ENCODE results near the gene EHF. TPM values are rescaled to one million over a fixed set of nuclear protein-coding genes. Genes with fewer than 3 reads are reported as not detected.

EHF gene
- total and polyA plus RNA-seq, 12 donors = 0.11 to 6.8 (median 0.76) TPM

DNA sequence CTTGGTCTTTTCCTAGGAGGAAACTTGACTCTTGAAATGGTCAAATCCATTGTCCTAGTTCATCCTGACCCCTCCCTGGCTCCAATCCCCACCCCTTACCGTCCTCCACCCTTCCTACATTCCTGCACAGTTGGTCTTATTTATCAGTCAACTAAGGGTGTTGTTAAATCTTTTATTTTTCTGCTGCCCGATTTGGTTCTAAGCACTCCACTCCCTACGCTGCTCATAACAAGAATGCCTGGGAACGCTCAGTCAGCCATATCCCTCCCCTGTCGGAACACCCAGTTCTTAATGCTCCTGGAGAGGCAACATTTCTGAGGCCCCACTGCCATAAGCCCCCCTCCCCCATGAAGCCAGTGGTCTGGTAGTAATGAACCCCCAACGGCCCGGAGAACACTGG, 9.7 kb downstream of the EHF start:
- intact Hi-C loops (cut with DNase I) = no loop called here
- Histone ChIP-seq H3K27me3 (no peaks in the 10 kb centered on the region), H3K4me3 (no peak overlapping the region), H3K9me3 (replicated peaks in 1 of 3) (no peaks in the 10 kb centered on the region), H3K27ac (no peak overlapping the region), H3K36me3 (replicated peaks in 1 of 2) (no peaks in the 10 kb centered on the region), H3K4me1 (replicated peaks in 1 of 2) (peaks cover 22 to 28% of the 10 kb centered on the region in 2 donors)
- TF ChIP-seq POLR2A (IDR thresholded peaks at IDR 0.05) = no peak
- TF ChIP-seq, protein P1, sequence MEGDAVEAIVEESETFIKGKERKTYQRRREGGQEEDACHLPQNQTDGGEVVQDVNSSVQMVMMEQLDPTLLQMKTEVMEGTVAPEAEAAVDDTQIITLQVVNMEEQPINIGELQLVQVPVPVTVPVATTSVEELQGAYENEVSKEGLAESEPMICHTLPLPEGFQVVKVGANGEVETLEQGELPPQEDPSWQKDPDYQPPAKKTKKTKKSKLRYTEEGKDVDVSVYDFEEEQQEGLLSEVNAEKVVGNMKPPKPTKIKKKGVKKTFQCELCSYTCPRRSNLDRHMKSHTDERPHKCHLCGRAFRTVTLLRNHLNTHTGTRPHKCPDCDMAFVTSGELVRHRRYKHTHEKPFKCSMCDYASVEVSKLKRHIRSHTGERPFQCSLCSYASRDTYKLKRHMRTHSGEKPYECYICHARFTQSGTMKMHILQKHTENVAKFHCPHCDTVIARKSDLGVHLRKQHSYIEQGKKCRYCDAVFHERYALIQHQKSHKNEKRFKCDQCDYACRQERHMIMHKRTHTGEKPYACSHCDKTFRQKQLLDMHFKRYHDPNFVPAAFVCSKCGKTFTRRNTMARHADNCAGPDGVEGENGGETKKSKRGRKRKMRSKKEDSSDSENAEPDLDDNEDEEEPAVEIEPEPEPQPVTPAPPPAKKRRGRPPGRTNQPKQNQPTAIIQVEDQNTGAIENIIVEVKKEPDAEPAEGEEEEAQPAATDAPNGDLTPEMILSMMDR (IDR thresholded peaks at IDR 0.05) = no peak
- no peak for DNase-seq
- 82 to 88% (median 87%) methylated on average over 7 of the region's 7 CpGs for WGBS, 4 donors

DNA sequence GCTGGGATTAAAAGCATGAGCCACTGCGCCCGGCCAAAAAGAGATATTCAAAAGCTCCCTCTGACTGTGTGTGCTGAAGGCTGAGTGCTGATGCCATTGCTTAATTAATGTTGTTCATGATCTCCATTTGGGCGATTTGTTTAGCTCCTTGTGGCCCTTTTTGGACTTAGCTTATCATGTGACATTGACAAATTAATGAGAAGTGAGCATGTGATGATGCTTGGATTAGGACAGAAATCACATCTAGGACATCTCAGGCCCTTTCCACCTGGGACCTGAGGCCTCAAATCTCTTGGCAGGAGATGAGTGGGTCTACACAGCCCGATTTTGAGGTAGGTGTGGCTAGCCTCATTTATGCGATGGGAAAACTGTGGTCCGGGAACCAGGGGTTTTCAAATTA, 10.4 kb downstream of the EHF start:
- Histone ChIP-seq H3K27me3 (no peaks in the 10 kb centered on the region), H3K4me3 (no peak overlapping the region), H3K4me1 (replicated peaks in 1 of 2) (peaks cover 22 to 28% of the 10 kb centered on the region in 2 donors), H3K9me3 (replicated peaks in 1 of 3) (no peaks in the 10 kb centered on the region), H3K36me3 (replicated peaks in 1 of 2) (no peaks in the 10 kb centered on the region), H3K27ac (peak overlapping the region in 4 of 5 donors; percentile 42 to 76 (median 74))
- intact Hi-C loops (cut with DNase I) = no loop called here
- TF ChIP-seq, protein P1 (IDR thresholded peaks at IDR 0.05) = no peak
- TF ChIP-seq POLR2A (IDR thresholded peaks at IDR 0.05) = no peak
- DNase-seq = peak in 2 of 7 donors; percentile 40 to 48
- WGBS, 4 donors = 82 to 87% (median 83%) methylated on average over 6 of the region's 6 CpGs

DNA sequence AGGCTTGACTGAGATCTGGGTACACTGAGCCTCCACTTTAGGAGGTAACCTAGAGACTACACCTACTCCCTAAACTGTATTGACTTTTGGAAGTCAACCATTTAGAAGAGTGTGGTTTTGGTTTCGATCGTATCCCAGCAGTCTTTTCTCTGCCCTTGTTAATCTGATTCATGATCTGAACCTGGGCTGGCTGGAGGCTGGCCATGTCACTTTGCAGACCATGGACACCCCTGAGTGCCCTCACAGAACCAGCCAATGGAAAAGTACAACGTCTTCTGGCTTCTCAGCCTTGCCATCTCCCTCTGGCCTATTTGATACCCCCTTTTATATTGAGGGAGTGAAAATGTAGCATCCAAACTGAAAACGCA, 10.8 kb downstream of the EHF start:
- peak overlapping the region; percentile 42 to 76 (median 74) for H3K27ac ChIP-seq
- DNase-seq = peak in 6 of 7 donors; percentile 45 to 64 (median 54)
- no peaks in the 10 kb centered on the region for H3K27me3 ChIP-seq
- H3K9me3 ChIP-seq (replicated peaks in 1 of 3) = no peaks in the 10 kb centered on the region
- WGBS, 4 donors = 58 to 70% (median 62%) methylated on average over 4 of the region's 4 CpGs
- TF ChIP-seq POLR2A (IDR thresholded peaks at IDR 0.05) = no peak
- TF ChIP-seq, protein P1 (IDR thresholded peaks at IDR 0.05) = no peak
- intact Hi-C loops (cut with DNase I) = no loop called here
- H3K4me3 ChIP-seq = no peak overlapping the region
- peaks cover 22 to 28% of the 10 kb centered on the region in 2 donors for H3K4me1 ChIP-seq (replicated peaks in 1 of 2)
- no peaks in the 10 kb centered on the region for H3K36me3 ChIP-seq (replicated peaks in 1 of 2)

DNA sequence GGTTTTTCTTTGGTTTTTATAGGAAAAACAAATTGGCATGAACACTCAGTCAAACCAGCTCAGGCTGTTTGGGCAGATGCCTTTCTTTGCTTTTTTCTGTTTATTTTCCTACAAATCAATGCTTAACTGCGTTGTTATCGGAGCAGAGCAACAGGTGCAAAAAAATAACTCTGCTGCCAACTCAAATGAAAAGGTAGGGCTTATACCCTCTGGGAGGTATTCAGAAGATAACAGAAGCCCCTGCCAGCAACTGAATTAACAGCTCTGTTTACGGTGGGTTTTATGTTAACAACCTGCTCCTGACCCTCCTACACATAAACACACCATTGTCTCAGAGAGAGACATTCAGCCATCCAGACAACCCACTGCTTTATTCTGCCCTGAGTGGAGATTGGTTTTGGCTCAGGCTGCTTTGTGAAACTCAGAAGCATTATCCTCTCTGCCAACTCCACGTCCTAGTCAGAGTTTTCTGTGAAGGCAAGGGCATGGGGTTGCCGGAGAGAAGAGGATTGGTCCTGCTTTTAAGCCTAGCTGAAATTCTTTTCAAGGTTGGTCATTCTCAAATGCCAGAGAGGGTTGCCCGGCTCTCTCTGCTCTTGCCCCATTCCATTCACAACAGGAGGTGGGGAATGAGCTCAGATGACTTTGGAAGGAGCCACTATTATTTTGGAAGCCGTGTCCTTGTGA, 11.4 kb downstream of the EHF start:
- Histone ChIP-seq H3K27me3 (no peaks in the 10 kb centered on the region), H3K4me1 (replicated peaks in 1 of 2) (peaks cover 22 to 28% of the 10 kb centered on the region in 2 donors), H3K4me3 (no peak overlapping the region), H3K36me3 (replicated peaks in 1 of 2) (no peaks in the 10 kb centered on the region), H3K27ac (peak overlapping the region; percentile 42 to 76 (median 74)), H3K9me3 (replicated peaks in 1 of 3) (no peaks in the 10 kb centered on the region)
- 39 to 51% (median 42%) methylated on average over 5 to 7 of the region's 7 CpGs for WGBS, 4 donors
- intact Hi-C loops (cut with DNase I) = no loop called here
- TF ChIP-seq POLR2A (IDR thresholded peaks at IDR 0.05) = peak in 1 of 2 donors; percentile 68
- TF ChIP-seq, protein P1 (IDR thresholded peaks at IDR 0.05) = no peak
- DNase-seq = peak in 6 of 7 donors; percentile 55 to 84 (median 74)
